Measurements from ENCODE around the gene GPR161.
"Not testable (repeated sequence)": the region's sequence is repeated elsewhere in the genome, so short reads cannot be mapped to it uniquely, and the experiment has no call there.

The GPR161 gene, protein sequence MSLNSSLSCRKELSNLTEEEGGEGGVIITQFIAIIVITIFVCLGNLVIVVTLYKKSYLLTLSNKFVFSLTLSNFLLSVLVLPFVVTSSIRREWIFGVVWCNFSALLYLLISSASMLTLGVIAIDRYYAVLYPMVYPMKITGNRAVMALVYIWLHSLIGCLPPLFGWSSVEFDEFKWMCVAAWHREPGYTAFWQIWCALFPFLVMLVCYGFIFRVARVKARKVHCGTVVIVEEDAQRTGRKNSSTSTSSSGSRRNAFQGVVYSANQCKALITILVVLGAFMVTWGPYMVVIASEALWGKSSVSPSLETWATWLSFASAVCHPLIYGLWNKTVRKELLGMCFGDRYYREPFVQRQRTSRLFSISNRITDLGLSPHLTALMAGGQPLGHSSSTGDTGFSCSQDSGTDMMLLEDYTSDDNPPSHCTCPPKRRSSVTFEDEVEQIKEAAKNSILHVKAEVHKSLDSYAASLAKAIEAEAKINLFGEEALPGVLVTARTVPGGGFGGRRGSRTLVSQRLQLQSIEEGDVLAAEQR

GRCh38 chr1:168136709-168137514, at the start of gene GPR161:
Gene GPR161 (minus strand): TSS chr1:168136930. CDS start chr1:168104850, 32,080 bp downstream.
- H4K20me1 ChIP-seq (ENCODE audit: insufficient read depth, low read length): no peaks in the 10 kb centered on the region
- H3K79me2 ChIP-seq (ENCODE audit: low read length): no peaks in the 10 kb centered on the region
- H3K4me3 ChIP-seq (ENCODE audit: low read length): peak within 1 kb of the TSS; percentile 96
- H3K27me3 ChIP-seq (ENCODE audit: low read depth, low read length): peaks cover 29% of the 10 kb centered on the region
- no peak within 1 kb of the TSS for H3K27ac ChIP-seq (ENCODE audit: low read length)
- H3K36me3 ChIP-seq (replicated peaks; ENCODE audit: low read depth, low read length): no peaks in the 10 kb centered on the region
- H3K9me3 ChIP-seq (ENCODE audit: insufficient read depth, low read length): no peaks in the 10 kb centered on the region
- H3K4me2 ChIP-seq (ENCODE audit: low read length): peak within 1 kb of the TSS; percentile 100
- TF ChIP-seq CTCF (IDR thresholded peaks at IDR 0.05; ENCODE audit: low read depth, low read length): no peak
- TF ChIP-seq EZH2phosphoT487 (IDR thresholded peaks at IDR 0.05; ENCODE audit: low read depth): no peak
- H3K4me1 ChIP-seq (ENCODE audit: low read length): peaks cover 35% of the 10 kb centered on the region
- peak within 1 kb of the TSS; percentile 76 for H3K9ac ChIP-seq (ENCODE audit: low read length)
- H2AFZ ChIP-seq (ENCODE audit: low read depth, low read length): peak within 1 kb of the TSS; percentile 100

GRCh38 chr1:168181063-168181720, 44.5 kb upstream of the GPR161 start:
- not testable (repeated sequence) for H3K27me3 ChIP-seq (ENCODE audit: low read depth, low read length); H3K9ac ChIP-seq (ENCODE audit: low read length); H3K36me3 ChIP-seq (replicated peaks; ENCODE audit: low read depth, low read length); H3K27ac ChIP-seq (ENCODE audit: low read length); H3K4me2 ChIP-seq (ENCODE audit: low read length); H3K4me3 ChIP-seq (ENCODE audit: low read length); H2AFZ ChIP-seq (ENCODE audit: low read depth, low read length); H3K4me1 ChIP-seq (ENCODE audit: low read length); H4K20me1 ChIP-seq (ENCODE audit: insufficient read depth, low read length); H3K9me3 ChIP-seq (ENCODE audit: insufficient read depth, low read length)
- peaks cover 46% of the 10 kb centered on the region for H3K79me2 ChIP-seq (ENCODE audit: low read length)

DNA sequence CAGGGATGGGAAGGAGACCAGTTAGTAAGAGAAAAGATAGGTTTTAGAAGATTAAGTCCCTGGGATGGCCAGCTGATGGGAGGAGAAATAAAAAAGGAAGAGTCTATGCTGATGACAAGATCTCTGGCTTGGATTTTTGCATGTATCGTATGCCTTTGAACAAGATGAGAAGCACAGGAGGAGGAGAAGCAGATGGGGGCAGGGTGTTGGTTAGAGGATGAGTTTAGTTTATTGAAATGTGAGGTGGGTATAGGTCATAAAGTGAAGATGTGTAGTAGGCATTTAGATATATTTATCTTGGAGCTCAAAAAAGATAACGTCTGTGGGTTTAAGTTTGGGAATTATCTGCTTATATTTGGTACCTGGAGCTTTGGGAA, 43.4 kb upstream of the GPR161 start:
- H3K4me1 ChIP-seq (ENCODE audit: low read length): peaks cover 10% of the 10 kb centered on the region
- H3K4me3 ChIP-seq (ENCODE audit: low read length): peak overlapping the region; percentile 87
- H3K36me3 ChIP-seq (replicated peaks; ENCODE audit: low read depth, low read length): peaks cover 7% of the 10 kb centered on the region
- no peaks in the 10 kb centered on the region for H3K27me3 ChIP-seq (ENCODE audit: low read depth, low read length)
- H3K27ac ChIP-seq (ENCODE audit: low read length): peak overlapping the region; percentile 76
- peak overlapping the region; percentile 86 for H3K9ac ChIP-seq (ENCODE audit: low read length)
- peak overlapping the region; percentile 68 for H3K4me2 ChIP-seq (ENCODE audit: low read length)
- peaks cover 46% of the 10 kb centered on the region for H3K79me2 ChIP-seq (ENCODE audit: low read length)
- H4K20me1 ChIP-seq (ENCODE audit: insufficient read depth, low read length): no peaks in the 10 kb centered on the region
- H2AFZ ChIP-seq (ENCODE audit: low read depth, low read length): peak overlapping the region; percentile 63
- no peaks in the 10 kb centered on the region for H3K9me3 ChIP-seq (ENCODE audit: insufficient read depth, low read length)
- TF ChIP-seq EZH2phosphoT487 (IDR thresholded peaks at IDR 0.05; ENCODE audit: low read depth) (no peak), CTCF (IDR thresholded peaks at IDR 0.05; ENCODE audit: low read depth, low read length) (no peak)

DNA sequence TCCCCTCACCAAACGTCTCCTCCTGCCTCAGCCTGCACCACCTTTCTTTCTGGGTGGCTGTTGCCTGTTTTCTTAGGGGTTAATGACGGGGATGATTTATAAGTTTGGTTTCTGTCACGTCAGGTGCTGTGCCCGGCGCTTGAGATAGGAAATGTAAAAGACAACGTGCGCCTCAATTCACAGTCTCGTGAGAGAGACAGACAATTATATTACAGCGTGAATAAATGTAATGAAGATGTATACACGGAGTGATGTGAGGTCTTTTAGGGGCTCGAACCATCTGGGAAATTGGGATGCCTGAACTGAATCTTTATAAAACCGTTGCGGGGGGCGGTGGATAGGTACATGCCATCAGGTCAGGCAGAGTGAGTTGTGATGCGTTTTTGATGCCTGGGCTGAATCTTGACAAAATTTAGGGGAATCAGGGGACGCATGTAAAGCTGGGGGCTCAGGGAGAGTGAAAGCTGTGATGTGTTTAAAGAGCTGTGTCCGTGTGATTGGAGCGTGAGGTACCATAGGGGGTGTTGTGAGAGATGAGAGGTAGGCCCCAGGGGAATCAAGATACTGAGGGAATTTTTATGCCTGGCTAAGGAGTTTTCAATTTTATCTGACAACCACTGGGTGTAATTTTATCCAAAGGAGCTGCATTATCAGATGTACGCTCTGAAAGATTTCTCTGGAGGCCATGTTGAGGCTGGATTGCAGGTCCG, 42.9 kb upstream of the GPR161 start:
- Histone ChIP-seq H3K4me1 (ENCODE audit: low read length) (peaks cover 10% of the 10 kb centered on the region), H3K27me3 (ENCODE audit: low read depth, low read length) (no peaks in the 10 kb centered on the region), H4K20me1 (ENCODE audit: insufficient read depth, low read length) (no peaks in the 10 kb centered on the region), H3K79me2 (ENCODE audit: low read length) (peaks cover 46% of the 10 kb centered on the region), H3K36me3 (replicated peaks; ENCODE audit: low read depth, low read length) (peaks cover 3% of the 10 kb centered on the region), H3K9me3 (ENCODE audit: insufficient read depth, low read length) (no peaks in the 10 kb centered on the region), H3K4me2 (ENCODE audit: low read length) (peak overlapping the region; percentile 68), H3K27ac (ENCODE audit: low read length) (peak overlapping the region; percentile 76), H3K9ac (ENCODE audit: low read length) (peak overlapping the region; percentile 86), H3K4me3 (ENCODE audit: low read length) (peak overlapping the region; percentile 87), H2AFZ (ENCODE audit: low read depth, low read length) (peak overlapping the region; percentile 63)
- TF ChIP-seq EZH2phosphoT487 (IDR thresholded peaks at IDR 0.05; ENCODE audit: low read depth) (no peak), CTCF (IDR thresholded peaks at IDR 0.05; ENCODE audit: low read depth, low read length) (no peak)

Data from OCI-LY3 (cell line).